Stimulated activated CD4-positive, alpha-beta T cell treated with anti-CD3 and anti-CD28 coated beads, Interleukin-4, amount 100 ng/mL, for 1 hour (primary cell): ENCODE data around the gene NRCAM.
"Not testable (repeated sequence)": the region's sequence is repeated elsewhere in the genome, so short reads cannot be mapped to it uniquely, and the experiment has no call there.

Source experiments
- DNase-seq: peaks from one replicate; pipeline ENCODE4 v3.0.0-alpha.2; 2020

The NRCAM gene

DNA sequence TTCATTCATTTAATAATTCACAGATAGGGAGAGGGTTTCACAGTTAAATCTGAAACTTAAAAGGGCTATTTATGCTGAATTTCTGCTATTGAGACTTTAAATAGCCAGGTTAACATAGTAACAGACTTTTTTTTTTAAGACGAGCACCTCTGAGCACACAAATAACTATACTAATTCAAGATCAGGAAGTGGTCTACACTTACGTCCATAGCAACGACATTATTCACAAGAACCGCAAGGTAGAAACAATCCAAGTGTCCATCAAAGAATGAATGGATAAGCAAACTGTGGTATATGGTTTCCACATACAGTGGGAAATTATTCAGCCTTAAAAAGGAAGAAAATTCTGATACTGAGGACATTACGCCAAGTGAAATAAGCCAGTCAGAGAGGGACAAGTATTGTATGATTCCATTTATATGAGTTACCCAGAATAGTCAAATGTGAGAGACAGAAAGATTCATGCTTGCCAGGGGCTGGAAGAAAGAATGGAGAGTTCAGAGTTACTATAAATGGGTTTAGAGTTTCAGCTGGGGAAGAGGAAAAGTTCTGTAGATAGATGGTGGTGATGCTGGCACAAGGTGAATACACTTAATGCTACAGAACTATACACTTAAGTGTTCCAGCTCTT lies 185.7 kb downstream of the NRCAM start:
- no peak for DNase-seq

DNA sequence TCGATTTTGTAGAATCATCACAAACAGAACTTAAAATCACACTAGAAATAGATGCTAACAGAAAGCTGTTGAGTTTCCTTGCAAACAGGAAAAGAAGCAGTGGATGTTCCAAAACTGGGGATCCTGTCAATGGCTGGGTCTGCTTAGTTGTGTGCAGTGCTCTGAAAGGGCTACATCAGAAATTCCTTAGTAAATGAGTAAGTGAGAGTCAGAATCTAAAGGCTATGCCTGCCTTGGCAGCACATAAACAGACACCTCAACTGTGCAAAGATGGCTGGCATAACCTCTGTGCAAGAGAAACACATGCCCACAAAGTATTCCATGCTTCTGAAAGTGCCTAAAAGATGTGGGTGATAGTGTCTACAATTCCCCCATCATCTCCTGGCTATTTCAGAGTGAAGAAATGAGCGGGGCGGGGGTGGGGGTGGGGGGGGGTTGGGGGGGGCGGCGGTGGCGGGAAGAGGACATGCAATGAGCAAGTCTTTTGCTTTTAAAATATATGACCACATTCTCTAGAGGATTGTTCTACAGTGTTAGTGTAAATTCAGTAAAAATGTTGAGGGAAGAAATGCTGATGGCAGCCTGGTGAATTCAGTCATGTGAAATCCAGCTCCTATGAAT lies 187.9 kb downstream of the NRCAM start:
- DNase-seq: no peak

DNA sequence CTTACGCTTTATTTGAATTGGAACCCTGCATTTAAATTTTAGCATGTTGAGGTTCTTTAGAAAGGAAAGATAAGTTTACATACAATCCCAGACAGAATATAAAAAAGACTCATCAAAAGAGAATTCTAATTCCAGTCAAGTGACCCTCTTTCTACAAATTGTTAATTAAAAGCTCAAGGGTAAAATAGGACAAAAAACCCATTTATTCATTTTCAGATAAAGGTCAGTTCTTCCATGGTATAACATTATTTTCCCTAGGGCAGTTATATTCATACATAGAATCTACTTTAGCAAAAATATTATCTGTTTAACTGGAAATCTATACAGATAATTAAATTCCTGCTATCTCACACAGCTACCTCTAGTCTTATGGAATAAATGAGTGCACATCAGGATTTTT lies 188.6 kb downstream of the NRCAM start:
- DNase-seq: no peak

DNA sequence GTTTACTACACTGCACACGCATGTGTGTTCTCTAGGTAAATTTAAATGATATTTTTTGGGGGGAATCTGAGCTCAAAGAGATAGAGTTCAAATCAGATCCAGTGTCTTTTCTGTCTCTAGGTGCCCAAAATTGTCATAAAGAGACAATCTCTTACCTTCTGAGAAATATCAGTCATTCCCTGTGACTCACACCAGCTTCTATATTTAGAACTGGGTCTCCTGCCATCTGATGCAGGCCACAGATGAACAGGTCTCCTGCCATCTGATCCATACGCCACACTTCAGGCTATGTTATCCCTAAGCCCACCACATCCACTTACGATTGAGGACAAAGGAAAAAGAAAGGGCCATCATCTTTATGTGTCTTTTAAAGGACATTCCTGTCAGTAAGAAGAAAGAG lies 189.7 kb downstream of the NRCAM start:
- DNase-seq: no peak

GRCh38 chr7:108266035-108266434 lies 190.2 kb downstream of the NRCAM start:
- DNase-seq: no peak

DNA sequence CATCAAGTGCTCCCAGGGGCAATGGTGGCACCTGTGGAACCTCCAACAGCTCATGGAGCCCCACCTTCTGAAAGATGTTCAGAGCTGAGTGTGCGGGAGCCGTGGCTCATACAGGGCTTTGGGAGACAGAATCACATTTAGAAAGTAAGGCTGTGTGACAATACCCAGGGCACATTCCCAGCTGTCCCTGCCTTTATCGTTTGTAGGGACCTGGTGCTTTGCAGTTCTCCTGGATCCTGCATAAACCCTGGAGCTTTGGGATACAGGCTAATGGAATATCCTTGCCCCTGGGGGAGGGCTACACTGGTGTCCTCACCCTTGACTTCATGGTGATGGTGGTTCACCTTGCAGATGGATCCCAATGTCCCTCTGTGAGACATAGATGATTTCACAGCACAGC lies 191.2 kb downstream of the NRCAM start:
- no peak for DNase-seq

GRCh38 chr7:108263425-108263824 lies 192.8 kb downstream of the NRCAM start:
- DNase-seq: no peak

DNA sequence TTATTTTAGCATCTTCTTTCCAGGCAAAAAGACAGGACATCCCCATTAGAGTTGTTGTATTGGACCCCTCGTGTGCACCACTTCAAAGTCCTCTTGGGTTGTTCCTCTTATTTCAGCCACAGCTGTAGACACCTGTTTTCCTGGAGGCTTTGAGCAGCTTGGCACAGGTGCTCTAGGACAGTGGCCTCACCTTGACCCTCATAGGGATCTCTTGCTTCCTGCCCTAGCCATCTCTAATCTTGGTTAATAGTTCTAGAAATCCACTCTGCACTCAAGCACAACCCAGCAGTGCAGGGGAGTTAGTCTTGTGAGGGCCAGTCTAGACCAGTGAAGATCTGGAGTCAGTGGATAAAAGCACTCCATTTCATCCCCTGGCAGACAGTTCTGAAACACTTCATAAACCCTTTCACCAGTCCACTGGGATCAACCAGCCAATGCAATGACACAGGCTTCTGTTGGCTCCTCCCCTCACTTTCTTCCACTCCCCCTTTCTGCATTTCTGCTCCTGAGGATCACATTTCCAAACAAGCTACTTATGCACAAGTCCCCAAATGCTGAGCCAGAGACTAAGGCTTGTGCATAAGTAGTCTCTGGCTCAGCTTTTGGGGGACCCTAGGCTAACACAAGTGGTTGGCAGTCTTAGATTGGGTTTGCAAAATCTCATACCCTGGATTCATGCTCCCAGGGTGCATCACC lies 194.5 kb downstream of the NRCAM start:
- DNase-seq: no peak

GRCh38 chr7:108259447-108259846 lies 196.8 kb downstream of the NRCAM start:
- not testable (repeated sequence) for DNase-seq

- no peak for DNase-seq
These were observed 198.3 kb downstream of the NRCAM start for GRCh38 chr7:108257954-108258353.

DNA sequence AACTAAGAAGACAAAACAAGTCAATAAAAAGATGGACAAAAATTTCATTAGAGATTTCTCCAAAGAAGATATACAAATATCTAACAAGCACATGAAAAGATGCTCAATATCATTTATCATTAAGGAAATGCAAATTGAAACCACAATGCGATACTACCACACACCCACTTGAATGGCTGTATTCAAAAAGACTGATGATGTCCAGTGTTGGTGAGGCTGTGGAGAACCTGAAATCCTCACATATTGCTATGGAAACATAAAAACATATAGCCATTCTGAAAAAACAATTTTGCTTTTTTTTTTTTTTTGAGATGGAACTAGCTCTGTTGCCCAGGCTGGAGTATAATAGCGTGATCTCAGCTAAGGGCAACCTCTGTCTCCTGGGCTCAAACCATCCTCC lies 202.0 kb downstream of the NRCAM start:
- DNase-seq: no peak

DNA sequence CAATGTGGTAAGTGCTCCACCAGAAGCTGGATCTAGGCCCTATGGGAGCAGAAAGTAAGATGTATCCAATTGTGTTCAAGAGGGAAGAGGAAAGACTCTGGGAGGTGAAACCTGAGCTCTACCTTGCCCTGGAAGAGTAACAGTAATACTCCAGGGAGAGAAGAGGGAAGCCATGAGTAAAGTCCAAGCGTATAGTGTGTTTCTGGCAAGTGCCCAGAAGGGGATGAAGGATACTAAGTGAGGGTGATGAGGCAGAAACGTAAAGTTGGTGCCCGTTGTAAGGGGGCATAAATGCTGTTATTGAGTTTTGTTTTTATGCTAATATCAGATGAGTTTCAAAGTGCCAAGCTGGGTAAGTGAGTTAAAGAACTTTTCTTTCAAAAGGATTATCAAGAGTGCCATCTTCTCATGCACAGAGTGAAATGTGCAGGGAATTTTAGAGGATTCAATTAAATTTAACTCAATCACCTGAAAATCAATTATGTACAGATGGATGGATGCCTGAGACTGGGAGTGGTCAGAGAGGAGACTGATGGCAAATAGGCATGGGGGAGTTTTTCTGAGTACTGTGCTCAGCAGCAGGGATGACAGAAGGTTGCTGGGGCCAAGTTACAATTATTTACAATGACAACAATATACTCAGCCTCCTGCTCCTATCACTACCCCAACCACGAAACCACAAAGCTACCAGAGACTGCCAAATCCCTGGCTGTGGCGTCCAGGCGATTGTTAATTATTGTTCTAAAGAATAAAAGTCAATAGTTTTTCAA lies 202.8 kb downstream of the NRCAM start:
- DNase-seq: no peak

DNA sequence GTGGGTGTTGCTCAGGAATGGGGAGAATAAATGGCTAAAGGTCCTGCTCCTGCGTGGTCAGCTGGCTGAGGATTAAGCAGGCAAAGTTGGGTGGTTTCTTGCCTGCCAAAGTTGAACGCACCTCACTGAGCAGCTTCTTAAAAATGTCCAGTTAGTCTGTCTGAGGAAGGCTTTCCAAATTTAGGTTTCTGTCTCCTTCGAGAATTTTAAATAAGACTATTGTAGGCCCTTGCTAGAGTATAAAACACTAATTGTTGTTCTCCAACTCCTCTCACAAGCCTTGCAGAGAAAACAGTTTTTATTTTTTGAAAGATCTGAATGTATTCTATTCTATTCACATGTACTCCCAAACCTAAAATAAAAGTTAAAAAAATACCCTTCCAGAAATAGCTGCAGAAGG lies 204.1 kb downstream of the NRCAM start:
- DNase-seq: no peak

- DNase-seq: no peak
These were observed 204.5 kb downstream of the NRCAM start for GRCh38 chr7:108251700-108252099.

GRCh38 chr7:108249453-108249852 lies 206.8 kb downstream of the NRCAM start:
- no peak for DNase-seq

GRCh38 chr7:108248821-108249220 lies 207.4 kb downstream of the NRCAM start:
- no peak for DNase-seq

DNA sequence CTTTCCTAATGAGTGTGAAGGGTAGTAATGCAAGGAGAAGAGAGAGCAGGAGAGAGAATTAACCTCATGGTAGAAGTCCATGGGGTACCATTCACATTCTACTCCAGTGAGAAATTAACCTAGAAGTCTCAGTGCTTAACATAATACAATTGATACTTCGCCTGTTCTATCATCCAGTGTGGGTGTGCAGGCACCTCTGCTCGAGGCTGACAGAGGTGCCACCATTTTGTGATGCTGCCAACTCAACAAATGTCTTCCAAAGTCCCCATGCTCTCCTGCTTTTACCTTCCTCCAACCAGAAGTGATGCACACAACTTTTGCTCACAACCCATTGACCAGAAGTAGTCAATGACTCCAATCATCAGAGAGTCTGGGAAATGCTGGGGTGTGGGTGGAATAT lies 207.8 kb downstream of the NRCAM start:
- DNase-seq: no peak

DNA sequence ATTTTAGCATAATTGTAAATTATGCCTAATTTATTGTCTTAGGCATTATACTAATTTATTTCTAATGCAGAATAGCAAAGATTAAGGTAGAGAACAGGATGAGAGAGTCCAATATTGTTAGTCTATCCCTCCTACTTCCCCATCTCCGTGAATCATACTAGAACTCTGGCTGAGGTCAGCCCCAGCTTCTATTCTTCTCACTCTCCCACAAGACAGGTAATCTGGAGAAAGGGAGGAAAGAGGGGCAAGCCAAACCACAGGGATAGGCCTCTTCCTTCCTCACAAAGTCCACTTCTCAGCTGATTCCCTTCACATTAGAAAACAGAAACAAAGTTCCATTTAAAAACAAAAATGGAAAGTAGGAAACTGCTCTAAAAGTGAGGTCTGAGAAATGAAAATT lies 208.6 kb downstream of the NRCAM start:
- DNase-seq: no peak

DNA sequence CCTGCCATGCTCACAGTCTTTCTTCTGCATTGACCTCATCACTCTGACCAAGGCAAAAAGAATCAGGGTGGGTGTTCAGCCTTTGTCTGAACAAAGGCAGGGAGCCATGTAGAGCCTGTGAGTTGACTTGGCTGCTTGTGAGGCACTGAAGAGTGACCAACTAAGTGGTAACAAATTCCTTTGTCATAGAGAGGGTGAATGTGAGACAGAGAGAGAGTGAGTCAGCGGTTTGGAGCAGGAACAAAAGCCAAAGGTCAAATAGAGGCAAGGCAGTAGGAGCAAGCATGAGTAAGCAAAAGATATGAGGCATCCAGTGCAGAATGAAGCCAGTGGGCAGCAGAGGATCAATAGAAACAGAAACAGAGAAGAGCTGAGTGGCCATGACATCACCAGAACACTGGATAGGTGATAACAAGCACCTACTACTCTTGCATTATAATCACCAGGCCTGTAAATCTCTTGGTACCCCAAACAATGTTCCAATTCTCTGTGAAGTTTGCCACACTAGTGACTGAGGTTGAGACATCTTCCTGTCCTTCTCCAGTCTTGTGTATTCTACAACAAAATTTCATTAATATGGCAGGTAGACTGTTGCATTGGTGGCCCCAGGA lies 209.9 kb downstream of the NRCAM start:
- DNase-seq: no peak

- DNase-seq: no peak
These were observed 210.6 kb downstream of the NRCAM start for GRCh38 chr7:108245523-108246226.

DNA sequence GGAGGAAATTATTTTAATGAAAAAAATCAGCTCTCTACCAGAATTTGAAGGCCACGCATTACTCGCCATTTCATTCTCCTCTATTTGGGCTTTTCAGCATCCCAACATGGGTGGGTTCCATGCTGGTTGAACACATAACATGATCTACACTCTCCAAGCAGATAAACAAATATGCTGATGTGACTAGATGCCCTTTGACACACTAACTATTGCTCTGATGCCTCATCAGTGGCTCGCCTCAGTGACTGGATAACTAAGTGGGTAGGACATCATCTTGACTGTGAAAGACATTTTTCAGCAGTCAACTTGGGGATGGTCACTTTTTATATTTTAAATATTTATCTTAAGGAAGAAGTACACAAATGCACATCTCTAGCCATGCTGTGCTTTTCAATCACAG lies 212.1 kb downstream of the NRCAM start:
- no peak for DNase-seq

DNA sequence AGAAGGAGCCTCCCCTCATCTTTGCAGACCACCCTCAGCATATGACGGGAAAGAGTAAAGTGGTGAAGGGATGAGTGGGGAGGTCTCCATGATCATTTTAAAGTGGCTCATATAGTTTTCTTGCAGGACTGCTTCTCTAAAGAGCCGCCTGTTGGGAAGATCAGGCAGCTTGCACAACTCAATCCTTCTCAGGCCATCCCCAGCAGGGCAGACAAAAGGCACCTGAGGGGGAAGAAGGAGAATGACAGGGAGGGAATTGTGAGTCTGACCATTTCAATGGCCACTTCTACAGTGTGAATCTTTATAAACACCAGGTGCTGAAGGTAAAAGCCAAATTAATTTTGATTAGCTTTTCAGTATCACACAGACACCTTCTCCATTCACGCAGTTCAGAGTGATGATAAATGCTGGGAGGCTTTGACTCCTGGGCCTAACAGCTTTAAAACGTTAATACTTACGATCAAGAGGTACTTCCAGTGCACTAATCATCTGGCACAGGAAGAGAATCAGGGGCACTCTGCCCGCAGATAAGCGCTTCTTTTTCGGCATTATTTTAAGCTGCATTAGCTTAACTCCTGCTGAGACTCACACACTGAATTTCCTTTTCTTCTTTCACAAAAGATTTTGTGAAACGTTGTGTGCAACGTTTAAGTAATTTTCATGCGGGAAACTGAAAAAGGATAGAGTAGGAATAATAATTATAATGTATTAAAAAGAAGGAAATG lies 216.6 kb downstream of the NRCAM start:
- DNase-seq: no peak
